Pulmonary artery endothelial cell (primary cell): Measurements from ENCODE around the gene UNC13C. TPM values are rescaled to one million over a fixed set of nuclear protein-coding genes. Genes with fewer than 3 reads are reported as not detected.

Experiments
- DNase-seq: peaks from one replicate; pipeline ENCODE4 v3.0.0-alpha.2; 2011; ENCODE audit warnings: low read depth, low spot score
- total RNA-seq: library from RNA; depleted of rRNA; stranded (reverse); fragments of >200 nt; gene quantifications from 2 replicates; pipeline ENCODE4 v1.2.3, GENCODE V29; 2014

Gene UNC13C
- total RNA-seq, 1 donor from 2014 or later = not detected

DNA sequence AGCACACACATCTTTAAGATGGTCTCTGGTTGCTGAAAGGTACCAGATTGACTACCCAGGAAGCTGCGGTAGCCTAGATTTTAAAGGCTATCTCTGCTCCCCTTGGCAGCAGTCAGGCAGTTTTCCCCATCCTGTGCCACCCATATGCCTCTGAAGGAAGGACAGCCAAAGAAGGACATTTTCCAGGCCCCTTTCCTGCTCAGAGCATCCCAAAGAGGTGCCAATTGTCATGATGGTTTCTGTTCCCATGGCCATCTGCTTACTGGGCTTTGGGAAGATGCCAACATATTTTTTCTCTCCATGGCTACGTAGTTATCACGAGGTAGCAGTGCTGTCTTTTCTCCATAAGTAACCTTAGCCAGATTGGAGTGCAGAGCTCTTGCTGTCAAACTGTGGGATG lies 39.7 kb downstream of the UNC13C start:
- DNase-seq = no peak

DNA sequence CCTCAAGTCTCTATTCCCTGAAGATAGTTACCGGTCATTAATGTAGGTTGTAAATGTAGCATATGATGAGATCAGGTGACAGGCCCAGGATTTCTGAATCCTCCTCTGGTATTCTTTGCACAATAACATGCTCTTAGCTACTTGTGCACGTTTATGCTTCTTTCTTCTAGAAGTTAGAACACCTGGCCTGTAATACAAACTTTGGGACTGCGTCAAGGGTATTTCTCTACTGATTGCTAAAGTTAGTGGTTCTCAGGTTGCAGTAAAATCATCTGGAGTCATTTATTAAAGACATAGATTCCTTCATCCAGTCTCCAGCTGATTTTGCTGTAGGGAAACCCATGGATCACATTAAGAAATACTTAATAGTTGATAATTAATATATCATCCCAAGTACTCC lies 48.0 kb downstream of the UNC13C start:
- DNase-seq = no peak

DNA sequence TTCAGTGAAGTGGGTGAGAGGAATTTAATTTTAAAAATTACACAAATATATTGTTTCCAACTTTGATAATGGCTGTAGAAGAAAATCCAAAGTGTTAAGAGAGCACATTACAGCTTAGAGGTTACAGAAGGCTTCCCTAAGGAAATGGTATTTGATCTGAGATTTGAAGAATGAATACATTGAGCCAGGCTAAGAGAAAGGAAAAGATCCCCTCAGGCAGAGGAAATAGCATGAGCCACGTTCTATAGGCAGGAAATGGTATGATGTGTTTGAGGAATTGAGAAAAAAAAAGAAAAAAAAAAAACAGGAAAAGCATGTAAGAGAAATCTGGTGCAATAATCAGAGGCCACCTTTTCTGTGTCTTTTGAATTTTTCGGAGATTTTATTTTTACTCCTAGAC lies 48.6 kb downstream of the UNC13C start:
- no peak for DNase-seq

DNA sequence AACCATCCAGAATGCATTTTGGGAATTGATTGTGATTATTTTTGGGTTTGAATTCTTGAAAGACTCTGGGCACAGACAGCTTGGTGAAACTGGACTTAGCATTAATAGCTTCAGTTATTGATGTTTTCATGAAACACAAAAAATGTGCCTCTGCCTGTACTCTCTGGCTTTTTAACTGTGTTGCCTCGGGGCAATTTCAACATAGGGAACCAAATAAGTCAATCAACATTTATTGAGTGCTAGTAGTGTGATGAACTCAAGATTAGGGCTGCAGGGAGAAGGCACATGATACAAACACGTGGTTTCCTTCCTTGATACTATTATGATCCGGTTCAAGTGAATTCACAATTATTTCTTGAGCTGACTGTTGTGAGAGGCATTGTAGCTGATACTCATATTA lies 50.8 kb downstream of the UNC13C start:
- DNase-seq = no peak

DNA sequence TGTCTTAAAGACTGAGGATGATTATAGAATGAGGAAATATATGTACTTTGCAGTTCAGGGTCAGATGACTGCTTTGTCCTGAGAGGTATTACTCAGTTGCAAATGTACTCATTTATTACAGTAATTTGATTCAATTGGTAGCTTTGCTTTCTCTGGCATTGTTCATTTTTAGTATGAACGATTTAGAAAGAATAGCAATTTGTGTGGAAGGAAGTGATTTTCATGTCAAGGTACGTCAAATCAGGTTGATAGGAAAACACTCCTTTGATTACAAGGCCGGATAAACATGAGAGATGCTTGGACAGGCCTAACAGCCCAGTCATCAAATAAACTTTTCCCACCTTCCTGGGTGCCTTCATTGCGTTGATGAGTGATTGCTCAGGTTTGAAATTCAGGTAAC lies 53.8 kb downstream of the UNC13C start:
- no peak for DNase-seq

DNA sequence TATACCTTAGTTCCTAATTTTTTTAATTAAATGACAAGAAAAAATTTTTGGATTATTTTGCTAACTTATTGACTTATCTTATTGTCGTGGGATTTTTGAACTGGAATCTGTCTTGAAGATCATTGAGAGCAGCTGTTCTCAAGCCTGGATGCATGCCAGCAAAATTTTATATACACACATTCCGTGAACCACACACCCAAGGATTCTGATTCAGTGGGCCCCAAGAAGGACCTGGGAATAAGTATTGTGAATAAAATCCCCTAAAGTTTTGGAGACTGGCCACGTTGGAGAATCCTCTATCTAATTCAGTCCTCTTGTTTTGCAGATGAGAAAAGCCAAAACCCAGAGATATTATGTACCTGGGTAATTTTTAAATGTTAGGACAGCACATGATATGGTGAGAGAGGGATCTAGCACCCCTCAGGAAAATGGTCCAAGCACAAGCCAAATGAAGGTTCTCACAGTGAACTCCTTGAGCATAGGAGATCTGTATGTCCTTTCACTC lies 55.2 kb downstream of the UNC13C start:
- DNase-seq = no peak

DNA sequence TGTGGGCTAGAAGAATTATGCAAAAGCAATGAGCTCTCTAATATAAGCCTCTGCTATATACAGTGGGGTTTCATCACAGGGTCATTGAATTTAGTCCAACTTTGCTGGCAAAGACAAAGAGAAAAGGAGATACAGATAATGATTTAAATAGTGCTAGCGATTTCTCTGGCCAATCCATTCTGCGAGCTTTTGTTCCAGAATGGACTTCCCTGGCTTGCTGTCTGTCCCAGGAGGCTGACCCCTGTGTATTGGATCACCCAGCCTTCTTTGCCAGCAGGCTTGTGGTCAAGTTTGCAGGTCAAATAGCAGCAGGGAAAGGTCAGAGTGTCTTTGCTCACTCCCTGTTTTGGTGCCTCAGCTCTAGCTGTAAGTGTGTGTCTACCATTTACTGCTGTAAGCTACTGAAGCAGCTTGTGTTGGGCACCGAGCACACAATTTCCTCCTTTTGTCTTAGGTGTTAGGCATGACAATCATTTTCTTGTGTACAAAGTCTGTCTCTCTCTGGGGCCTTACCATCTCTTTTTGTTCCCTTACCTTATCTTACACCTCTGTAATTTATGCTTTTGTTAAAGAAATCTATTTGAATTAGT lies 55.7 kb downstream of the UNC13C start:
- no peak for DNase-seq

DNA sequence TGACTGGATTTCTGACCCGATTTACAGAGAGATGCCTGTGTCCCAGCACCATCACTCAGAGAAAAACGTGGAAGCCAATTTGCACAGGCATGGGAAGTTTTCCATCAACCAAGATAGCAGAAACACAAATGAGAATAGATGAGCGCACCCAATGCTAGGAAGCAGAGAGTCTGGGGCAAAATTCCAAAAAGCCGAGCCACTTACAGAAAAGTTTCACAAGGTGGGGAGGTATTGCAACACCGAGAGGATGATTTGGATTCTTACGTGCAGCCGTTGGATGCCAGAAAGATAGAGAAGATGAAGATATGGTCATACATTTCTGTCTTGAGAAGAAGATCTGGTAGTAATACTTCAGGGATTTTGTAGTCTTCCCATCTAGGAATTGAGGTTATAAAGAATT lies 57.4 kb downstream of the UNC13C start:
- no peak for DNase-seq

DNA sequence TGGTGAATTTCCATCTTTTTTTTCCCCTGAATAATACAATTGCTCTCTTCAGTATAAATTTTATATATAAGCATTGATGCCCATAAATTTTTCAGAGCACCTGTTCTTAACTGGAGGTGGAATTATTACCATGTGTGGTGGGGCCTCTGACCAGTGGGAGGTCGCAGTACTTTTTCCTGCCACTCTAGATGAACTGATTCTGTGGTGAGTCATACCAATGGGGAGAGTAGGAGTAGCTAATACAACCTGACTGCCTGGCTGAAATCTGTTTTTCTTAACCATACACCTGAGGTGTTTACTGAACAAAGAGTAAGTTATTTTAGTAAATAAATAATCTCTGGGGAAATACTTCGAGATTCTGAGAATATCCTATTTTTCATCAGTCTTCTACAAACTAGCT lies 67.2 kb downstream of the UNC13C start:
- no peak for DNase-seq

DNA sequence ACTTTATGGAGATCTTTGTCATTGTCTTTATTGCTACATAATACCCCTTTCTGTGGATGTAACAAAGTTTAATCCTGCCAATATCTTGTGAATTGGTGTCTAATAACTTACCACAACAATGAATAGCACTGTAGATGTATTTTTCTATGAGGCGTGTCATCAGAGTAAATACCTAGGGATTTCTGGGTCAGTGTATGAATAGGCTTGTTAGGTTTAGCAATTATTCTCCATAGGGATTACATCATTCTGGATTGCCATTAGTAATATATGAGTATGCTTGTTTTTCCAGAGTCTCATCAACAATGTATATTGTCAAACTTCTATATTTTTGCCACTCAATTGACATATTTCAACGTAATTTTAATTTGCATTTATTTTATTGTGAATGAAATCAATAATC lies 67.9 kb downstream of the UNC13C start:
- no peak for DNase-seq

DNA sequence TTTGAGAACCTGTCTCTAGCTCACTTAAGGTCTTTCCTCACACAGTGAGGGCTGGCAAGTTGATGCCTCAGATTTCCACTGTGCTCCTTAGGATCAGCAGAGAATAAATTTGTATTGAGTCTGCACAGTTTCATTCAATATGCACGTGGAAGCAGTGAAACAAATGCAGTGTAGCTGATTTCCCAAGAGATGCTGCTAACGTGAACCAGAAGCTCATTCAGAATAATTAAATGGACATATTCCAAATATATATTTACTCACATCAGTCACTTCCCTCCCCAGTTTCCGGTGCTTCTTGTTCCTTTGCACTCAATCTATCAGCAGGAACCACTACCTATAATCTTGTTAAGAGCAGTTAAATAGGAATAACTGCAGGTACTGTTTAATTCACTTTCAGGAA lies 86.1 kb downstream of the UNC13C start:
- no peak for DNase-seq

DNA sequence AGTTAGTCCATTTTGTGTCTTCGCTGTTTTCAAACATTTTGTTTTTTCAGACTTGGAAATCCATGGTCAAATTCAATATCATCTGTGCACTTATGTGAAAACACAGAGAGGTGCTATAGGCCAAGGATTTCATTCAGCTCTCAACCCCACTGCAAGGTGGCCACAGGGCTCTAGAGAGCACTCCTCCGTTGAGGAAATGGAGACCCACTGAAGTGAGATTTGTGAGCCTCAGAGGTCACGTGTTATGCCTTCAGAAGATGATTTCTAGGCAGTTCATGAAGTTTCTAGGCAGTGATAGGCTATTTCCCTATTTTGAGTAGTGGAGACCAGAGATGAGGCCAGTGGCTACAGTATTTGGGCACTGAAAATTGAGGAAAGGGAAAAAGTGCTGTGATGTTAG lies 88.2 kb downstream of the UNC13C start:
- no peak for DNase-seq

DNA sequence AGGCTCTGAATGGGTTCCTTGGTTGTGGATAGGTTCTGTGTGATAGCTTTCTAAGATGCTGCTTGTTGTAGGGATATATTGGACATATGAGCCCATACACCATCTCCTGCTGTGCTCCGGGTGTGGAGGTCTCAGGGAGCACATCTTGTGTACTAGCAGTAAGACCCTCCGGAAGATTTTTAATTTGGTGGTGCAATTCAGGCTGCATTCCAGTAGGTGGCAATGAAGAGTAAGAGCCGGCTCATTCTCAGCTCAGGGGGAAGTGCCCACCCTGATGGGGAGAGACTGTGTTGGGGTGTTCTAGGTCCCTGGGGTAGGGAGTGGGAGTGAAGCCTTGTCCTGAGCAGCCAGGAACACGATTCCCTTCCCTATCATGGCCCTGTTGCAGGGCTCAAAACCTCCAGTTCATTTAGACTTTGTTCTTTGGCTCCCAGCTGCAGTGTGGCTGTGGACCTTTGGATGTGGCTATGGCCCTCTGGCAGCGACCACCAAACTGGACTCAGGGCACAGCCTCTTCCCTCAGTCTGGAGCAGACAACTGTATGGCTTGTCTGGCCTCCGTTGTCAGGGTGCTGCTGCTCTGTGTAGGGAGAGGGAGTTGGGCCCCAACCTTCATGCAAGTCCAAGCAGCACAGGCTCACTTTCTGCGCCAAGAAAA lies 104.7 kb downstream of the UNC13C start:
- no peak for DNase-seq

DNA sequence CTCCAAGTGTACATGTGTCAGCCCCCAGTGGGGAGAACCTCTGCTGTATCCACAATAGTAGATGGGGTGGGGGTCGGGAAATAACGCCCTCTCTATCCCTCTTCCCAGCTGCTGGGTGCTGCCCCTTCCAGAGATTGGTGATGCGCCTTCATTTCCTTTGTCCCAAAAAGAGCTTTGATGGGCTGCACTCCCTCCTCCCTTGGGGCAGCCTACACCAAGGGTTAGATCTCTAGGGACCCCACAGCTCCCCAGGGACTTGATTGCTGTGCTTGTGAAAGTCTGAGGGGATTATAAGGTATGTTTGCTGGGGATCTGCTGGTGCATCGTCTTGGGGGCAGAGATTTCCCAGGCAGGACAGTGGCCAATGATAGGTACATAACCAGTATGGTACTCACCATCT lies 105.3 kb downstream of the UNC13C start:
- no peak for DNase-seq

DNA sequence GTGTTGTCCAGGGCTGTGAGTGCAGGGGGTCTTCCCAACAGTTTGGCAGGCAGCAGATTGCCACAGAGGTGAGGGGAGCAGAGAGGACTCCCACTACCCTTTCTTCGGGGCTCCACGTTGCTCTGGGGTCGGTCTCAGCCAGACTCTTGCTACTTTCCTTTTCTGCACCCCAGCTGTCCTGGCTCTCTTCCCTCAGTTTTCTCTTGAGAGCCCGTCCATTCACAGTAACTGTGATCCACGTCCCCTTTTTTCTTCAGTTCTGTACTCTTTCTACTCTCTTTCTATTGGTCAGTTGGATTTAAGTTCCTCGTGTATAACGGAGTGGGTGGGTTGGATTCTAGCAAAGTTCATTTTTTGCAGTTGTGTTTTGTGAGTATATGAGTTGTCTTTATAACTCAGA lies 105.8 kb downstream of the UNC13C start:
- no peak for DNase-seq

DNA sequence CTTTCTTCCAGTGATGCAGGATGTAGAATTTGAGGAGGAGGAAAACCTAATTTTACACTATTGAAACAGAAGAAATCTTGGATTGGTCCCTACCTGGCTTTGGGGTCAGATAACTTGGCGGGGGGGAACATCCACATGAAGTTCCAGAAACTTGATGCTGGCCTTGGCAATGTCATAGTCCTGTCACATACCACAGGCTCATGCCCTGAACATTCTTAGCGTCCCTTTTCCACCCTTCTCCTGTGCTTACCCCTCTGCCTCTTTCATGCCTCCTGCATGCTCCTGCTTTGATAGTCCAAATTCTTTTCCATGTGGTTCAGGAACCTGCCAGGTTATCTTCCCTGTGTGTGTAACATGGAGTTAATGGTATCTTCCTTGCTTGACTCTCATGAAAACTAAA lies 110.6 kb downstream of the UNC13C start:
- DNase-seq = no peak

DNA sequence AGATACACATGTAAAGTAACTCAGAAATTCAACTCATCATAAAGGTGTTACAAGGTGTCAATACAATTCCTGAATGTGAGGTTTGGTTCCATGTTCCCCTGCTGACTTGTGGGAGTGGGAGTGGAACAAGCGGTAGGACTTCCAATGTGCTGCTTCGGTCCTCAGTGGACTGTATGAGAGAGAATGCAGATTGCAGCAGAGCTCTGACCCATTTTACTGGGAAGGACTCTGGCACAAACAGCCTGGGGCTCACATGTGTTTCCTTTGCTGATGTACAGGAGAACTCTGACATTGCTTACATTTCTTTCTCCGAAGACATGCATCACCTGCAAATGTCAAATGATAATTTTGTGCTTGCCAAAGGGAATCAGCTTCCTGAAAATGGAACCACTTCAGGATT lies 111.5 kb downstream of the UNC13C start:
- DNase-seq = no peak

DNA sequence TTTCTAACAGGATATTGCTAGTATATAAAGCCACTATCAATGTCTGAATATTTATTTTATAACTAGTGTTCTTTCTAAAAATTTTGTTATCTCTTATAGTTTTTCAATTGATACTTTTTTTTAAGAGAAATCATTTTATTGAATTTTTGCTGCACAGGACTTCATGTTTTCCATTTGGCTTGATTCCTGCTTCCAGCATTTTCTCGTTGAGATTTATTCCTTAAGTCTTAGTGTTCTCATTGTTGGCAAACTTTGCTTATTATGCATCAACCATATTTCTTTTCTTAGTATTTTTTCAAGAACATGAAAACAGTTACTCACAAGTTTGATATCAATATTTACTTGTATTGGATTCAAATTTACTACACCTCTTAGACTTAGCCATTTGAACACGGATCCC lies 113.4 kb downstream of the UNC13C start:
- no peak for DNase-seq

DNA sequence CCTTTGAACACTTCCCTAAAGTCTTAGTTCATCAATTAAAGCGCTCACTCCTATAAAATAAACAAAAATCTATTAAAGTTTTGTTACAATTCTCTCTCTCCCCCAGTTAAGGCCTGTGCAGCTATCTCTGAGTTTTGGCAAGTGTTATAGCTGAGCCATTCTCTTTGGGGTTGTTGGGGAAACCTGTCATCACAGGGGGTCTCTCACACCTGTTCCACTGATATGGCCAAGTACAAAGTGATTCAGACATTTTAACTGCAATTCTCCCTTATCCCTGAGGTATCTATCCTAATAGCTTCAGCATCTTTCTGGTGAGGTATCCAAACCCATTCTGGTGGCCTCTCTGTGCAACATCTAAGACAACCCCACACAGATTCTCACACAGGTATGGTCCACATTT lies 116.4 kb downstream of the UNC13C start:
- DNase-seq = no peak

DNA sequence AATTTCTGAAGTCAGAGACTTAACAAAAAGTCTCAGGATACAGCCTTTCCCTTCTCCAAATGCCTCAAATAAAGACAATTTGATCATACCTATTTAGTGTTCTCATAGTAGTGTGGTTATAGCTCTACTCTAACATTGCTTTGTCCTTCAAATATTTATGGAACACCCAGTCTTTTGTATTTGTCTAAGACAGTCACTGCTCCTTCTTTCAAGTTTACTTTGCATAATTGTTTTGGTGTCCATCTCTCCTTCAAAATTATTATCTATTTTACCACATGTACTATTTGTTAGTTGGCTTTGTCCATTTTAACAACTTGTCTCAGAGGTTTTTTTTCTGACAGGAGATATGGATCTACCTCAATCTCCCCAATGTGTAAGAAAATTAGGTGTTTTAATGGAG lies 118.8 kb downstream of the UNC13C start:
- DNase-seq = no peak

DNA sequence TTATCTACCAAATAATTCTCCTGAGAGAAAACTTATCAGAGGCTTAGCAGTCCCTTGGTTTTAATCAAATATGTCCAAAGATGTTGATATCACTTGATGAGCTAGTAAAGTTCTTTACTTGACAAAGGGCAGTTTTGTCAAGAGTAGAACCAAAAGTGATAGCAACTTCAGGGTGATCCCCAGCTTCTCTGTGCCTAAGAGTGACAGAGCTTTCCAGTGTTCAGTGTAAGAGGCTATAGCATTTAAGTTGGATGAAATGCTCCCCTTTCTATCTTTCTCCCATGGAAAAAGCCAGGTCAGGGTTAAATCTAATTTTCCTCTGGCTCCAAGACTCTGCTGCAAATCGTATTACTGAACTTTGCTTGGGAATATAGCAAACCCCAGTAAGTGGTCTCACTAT lies 120.8 kb downstream of the UNC13C start:
- DNase-seq = no peak

DNA sequence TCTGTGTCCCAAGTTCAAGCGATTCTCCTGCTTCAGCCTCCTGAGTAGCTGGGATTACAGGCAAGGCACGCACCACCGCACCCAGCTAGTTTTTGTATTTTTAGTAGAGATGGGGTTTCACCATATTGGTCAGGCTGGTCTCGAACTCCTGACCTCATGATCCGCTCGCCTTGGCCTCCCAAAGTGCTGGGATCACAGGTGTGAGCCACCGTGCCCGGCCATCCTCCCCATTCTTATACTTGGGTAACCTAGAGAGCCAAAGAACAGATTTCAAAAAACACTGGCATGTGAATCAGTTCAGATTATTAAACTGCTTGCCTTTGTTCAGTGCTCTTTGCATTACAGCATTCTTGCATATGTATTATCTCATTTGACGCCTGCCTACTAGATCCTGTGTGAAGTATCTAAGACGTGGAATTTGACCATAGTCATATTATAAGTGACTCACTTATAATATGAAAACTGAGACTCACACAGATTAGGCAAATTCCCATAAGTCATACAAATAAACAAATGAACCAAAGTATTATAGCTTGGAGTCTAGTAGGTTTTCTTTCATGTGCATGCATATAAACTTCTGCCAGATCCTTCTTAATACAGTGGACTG lies 123.5 kb downstream of the UNC13C start:
- DNase-seq = no peak

DNA sequence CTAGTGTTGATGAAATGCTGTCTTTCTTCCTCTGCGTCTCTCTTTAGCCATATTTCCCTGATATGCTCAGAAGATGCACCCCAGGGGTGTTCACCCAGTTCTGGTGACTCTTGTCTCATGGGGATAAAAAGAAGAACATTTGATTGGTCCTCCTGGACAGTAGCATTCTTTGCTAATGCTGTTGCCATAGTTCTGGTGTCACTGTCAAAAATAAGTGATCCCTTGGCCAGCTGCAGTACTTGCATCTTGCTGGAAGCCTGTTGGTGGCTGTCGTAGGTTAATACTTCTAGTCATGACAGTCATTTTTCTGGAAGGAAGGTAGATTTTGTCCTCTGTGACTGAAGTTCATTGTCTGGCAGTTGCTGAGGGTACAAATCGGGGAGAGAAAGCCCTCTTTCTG lies 124.5 kb downstream of the UNC13C start:
- no peak for DNase-seq
